ENCODE measurements around the gene FMOD.
A peak's percentile ranks its signal among the peaks of the same experiment; 100 is the strongest.

The FMOD gene

GRCh38 chr1:203360547-203361185, 9.7 kb upstream of the FMOD start:
- DNase-seq, result no peak

DNA sequence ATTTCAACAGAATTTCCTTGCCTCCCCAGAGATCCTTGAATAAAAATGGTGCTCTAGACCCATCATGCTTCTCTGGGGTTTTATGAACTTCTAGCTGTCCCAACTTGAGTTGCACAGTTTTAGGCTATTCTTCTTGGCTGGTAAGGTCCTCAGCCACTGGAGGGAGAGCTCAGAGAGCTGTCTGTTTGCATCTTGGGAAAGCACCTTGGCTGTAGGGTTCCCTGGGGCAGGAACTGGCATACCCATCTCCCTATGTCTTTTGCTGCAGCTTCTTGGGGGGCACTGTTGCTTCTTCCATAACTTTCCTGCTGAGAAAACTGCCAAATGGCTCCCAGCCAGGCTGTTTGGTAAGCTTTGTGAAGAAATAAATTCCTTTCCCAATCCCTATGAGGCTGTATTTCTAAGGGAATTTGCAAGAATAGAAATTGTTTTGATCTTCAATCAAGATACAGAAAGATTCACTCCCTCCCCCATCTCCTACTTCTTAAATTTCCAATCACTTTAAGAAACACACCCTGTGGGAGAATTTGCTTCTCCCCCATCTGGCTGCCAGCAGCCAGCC, 8.2 kb upstream of the FMOD start:
- DNase-seq, result no peak

DNA sequence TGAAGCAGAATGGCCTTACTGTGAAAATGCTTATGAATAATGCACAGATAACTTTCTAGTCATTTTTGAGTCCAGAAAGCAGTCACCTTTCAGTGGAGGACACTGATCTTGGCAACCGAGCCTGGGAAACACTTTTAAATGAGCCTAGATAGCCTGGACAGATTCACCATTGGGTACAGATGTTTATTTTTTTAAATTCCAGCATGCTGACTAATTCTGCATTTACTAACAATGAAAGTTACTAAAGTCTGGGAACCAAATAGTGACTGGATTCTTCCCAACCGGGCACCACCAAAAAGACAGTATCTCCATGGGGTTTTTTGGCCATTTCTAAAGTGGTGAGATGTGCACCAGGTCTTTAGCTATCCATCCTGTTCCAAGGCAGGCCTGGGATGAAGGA, 3.3 kb upstream of the FMOD start:
- DNase-seq, result no peak

DNA sequence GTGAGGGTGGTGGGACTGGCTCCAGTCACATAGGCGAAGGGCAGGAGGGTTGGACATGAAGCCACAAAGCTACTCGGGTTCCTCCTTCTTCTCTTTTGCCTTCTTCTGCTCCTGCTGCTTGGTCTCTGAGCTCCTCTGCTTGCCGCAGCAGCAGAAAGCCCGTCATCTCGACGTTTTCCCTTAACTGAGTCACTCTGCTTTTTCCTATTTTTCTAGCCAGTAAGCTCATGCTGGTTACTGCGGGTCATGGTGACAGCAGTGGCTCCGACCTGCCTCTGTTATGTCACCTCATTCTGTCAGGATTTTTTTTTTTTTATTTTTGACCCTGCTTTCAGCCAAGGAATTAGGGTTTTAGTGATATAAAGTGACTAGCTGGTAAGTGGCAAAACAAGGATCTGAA, 2.6 kb upstream of the FMOD start:
- no peak for DNase-seq

GRCh38 chr1:203349773-203350524, 973 bp downstream of the FMOD start:
- no peak for DNase-seq

- no peak for DNase-seq
These were observed 1.8 kb downstream of the FMOD start for GRCh38 chr1:203349166-203349565.

GRCh38 chr1:203346769-203347102, 4.2 kb downstream of the FMOD start:
- no peak for DNase-seq

DNA sequence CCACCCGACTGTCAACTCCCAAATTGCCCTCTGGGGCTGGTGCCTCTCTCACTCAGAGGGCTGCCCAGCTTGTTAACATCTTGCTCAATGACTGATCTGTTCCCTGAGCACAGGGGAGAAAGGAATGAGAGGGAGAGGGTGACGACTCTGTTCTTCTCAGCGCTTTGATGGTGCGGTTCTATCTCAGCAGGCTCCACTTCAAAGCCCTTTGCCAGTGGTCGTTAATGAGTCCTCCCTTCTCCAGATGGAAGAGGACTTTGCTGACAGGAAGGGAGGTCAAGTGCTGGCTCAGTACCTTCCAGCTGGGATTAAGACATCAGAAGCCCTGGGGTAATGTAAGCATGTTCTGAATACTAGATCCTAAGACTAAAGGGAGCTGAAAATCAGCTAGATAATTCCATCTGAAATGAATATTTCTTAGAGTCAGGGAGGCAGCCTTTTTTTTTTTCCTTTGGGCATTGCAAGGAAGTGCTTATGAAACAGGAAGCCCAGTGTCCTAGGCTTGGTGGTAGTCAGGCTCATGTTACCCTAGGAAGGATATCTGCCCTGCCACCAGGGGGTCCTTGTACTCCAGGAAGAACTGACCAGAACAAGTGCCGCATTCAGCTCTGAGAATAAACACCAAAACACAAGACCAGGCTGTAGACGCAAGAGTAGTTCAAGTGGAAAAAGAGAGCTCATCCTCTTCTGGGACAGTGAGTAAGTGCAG, 4.7 kb downstream of the FMOD start:
- no peak for DNase-seq

- no peak for DNase-seq
These were observed 6.8 kb downstream of the FMOD start for GRCh38 chr1:203343956-203344754.

DNA sequence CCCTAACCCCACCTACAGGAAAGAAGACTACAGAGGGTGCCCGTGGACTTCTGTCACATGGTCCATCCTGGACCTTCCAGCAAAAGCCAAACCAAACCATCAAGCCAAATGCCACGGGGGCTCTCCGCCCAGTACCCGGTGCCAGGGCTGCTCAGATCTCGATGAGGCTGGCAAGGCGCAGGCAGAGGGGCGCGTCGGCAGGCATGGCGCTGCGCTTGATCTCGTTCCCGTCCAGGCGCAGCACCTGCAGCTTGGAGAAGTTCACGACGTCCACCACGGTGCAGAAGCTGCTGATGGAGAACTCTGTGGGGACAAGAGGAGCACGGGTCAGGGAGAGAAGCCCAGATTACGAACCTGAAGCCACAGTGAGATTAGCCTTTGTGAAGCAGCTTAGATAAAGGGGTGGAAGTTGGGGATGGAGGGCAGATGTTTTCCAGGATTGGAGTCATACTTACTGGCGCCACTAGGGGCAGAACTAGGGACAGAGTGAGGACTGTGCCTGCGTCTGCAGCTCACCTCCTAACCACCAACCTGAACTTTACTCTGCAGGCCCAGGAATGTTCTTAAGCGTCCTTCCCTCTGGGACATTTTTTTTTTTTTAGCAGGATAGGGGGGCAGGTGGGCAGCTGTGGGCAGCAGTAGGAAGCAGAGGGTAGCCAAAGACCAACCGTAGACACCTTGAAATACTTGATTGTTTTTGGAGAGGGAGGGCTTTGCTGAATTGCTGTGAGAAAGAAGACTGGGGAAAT, 8.6 kb downstream of the FMOD start:
- peak; percentile 40 for DNase-seq

- DNase-seq, result peak; percentile 90
These were observed 10.7 kb downstream of the FMOD start for GRCh38 chr1:203340112-203340790.

DNA sequence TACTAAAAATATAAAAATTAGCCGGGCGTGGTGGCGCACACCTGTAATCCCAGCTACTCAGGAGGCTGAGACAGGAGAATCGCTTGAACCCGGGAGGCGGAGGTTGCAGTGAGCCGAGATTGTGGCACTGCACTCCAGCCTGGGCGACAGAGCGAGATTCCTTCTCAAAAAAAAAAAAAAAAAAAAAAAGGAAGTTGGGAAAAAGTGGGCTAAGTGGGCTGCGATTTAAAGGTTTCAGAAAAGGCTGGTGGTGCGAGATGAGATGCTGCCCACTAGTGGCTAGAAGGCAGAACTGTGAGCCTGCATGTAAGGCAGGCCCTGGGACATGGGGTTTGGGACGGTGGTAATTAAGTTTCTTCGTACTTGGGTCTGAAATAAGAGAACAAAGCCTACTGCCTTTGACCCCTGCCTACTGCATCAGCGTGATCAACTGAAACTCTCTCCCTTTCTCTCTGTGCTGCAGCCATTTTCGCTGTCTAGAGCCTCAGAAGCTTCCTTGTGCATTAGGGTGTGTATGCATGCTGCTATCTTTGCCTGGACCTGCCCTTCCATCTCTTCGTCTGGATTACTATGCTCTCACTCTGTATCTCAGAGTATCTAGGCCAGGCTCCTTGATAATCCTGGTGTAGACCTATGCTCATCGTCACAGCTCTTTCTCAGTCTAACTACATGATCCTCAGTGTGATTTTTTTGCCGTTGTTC, 12.4 kb downstream of the FMOD start:
- peak; percentile 62 for DNase-seq

DNA sequence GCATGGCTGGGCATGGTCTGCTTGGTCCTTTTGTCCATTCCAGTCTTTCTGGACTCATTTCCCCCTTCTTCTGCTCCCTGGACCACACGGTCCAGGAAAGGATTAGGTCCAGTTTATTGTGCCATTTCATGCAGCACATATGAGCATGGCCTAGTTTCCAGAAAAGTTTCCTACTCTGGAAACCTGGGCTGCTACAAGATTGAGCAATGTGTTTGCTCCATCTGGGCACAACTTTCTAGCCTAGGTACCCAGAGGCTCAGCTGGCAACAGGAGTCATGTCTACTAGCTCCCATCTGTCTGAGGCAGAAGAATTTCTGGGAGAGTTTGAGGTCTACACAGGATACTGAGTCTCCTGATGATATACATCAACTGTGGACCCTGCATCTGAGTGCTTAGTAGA, 14.8 kb downstream of the FMOD start:
- DNase-seq, result no peak

GRCh38 chr1:203335503-203335902, 15.4 kb downstream of the FMOD start:
- DNase-seq, result no peak

DNA sequence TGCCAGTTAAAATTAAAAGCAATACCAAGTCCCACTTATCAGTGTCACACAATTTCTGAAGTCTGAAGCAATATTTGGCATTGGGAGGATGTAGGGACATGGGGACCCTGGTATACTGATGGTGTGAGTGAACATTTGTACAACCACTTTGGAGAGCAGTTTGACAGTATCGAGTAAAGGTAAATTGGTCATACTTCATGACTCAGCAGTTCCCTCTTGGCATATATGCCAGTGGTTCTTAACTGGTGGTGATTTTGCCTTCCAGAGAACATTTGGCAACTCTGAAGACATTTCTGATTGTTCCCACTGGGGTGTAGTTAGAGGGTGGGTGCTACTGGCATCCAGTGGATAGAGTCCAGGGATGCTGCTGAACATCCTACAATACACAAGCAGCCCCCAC, 19.7 kb downstream of the FMOD start:
- DNase-seq, result no peak

DNA sequence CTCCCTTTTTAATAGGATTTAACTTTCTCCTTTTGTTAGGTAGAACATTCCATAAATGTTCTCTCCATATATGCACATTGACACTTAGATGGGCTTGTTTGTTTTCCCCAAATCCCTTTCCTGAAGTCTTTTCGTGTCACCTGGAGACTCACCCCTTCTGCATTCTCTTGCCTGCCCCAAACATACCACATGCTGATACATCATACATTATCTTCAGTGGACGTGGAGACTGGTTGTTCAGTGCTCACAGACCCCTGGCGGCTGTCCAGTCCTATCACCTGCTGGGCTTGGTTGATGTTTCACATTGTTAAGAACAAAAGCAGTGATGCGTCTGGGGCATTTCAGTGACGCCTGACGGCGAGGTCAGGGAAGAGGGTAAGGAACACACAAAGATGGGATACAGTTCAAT, 22.2 kb downstream of the FMOD start:
- DNase-seq, result peak; percentile 85

GRCh38 chr1:203327684-203328457, 23.1 kb downstream of the FMOD start:
- DNase-seq, result peak; percentile 95

GRCh38 chr1:203326830-203327683, 23.9 kb downstream of the FMOD start:
- DNase-seq, result peak; percentile 98

DNA sequence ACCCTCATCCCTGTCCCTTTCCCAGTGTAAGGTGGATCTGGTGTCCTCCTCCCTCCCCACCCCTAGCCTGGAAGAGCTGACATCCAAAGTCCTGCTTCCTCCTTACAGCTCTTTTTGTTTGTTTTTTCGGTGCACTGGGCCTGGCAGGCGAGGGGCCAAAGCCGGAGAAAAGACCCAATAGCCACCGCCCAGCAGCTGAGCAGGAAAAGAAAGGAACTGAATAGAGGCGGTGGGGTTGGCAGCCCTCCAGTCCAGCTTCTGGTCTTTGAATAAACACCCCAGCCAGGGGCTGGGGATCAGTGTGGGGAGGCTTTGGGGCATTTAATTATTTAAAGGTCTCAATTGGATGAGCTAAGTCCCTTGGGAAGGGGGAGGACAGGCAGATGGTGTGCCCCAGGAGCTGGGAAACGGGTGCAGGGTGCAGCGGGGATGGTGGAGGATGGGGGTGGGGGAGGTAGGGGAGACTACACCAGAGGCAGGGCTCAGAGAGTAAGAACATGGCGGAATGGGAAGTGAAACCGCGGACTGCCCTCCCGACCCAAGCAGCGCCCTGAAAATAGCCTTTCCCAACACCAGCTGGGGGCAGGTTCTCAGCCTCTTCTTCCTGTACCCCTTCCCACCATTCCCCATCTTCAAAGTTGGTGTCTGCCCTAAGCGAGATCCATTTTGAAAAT, 25.4 kb downstream of the FMOD start:
- DNase-seq, result peak; percentile 99

Measured in DMS153 (cell line).